Heart left ventricle (tissue), 16 donors: ENCODE measurements around the gene CEP164. TPM values are rescaled to one million over a fixed set of nuclear protein-coding genes. Genes with fewer than 3 reads are reported as not detected.

Experiments
- ATAC-seq, 4 donors: fragments of 200-7000 bp; cut with Tn5 transposase; one replicate each; pipeline ENCODE4 v1.9.1; 2020 to 2022; ENCODE audit warnings: moderate library complexity in 4 of 4, mild to moderate bottlenecking in 3 of 4, moderate number of reproducible peaks in 1 of 4
- DNase-seq, 5 donors: peaks; one replicate each; pipeline ENCODE4 v3.0.0-alpha.2; 2020
- H3K27ac ChIP-seq, 12 donors: fragments of 200-600 bp; sonication (generic) in 4 of 12; one replicate each; pipeline versions ENCODE4 v1.5.0 to v1.8.0; 2016 to 2022; ENCODE audit warnings: mild to moderate bottlenecking in 2 of 12
- H3K27me3 ChIP-seq, 9 donors: fragments of 200-600 bp; sonication (generic) in 2 of 9; one replicate each; pipeline versions ENCODE4 v1.5.1 to v1.8.0; 2016 to 2022; ENCODE audit warnings: mild to moderate bottlenecking in 3 of 9
- H3K36me3 ChIP-seq, 9 donors: fragments of 200-600 bp; sonication (generic) in 2 of 9; one replicate each; pipeline versions ENCODE4 v1.5.0 to v1.8.0; 2018 to 2022; ENCODE audit warnings: mild to moderate bottlenecking in 2 of 9
- H3K4me1 ChIP-seq, 12 donors: fragments of 200-600 bp; sonication (generic) in 4 of 12; one replicate each; pipeline versions ENCODE4 v1.5.0 to v1.8.0; 2016 to 2022; ENCODE audit warnings: mild to moderate bottlenecking in 3 of 12
- H3K4me3 ChIP-seq, 12 donors: fragments of 200-600 bp; sonication (generic) in 4 of 12; one replicate each; pipeline versions ENCODE4 v1.5.0 to v1.8.0; 2017 to 2022; ENCODE audit warnings: mild to moderate bottlenecking in 9 of 12, moderate library complexity in 4 of 12
- H3K9me3 ChIP-seq, 12 donors: fragments of 200-600 bp; sonication (generic) in 4 of 12; one replicate each; pipeline versions ENCODE4 v1.5.0 to v1.8.0; 2016 to 2022; ENCODE audit warnings: mild to moderate bottlenecking in 1 of 12
- POLR2A ChIP-seq, 2 donors: fragments of 450-650 bp; IDR thresholded peaks; one replicate each; pipeline ENCODE4 v1.6.1; 2017; ENCODE audit warnings: antibody characterized with exemption in 2 of 2, mild to moderate bottlenecking in 2 of 2, moderate library complexity in 2 of 2
- WGBS, 4 donors: extraction: QIAGEN DNeasy Blood & Tissue Kit in 2 of 4; methylation state at CpG; one replicate each; pipeline versions ENCODE4 v1.1.5 to v1.1.7; 2013 to 2018; 5-methylcytosine and 5-hydroxymethylcytosine counted together
- intact Hi-C, 10 donors: fragments of 100-400 bp; cut with DNase I; formaldehyde crosslinking; loops; one replicate each; pipeline versions ENCODE4 v1.11.1 to v1.14.2; 2022
- polyA plus RNA-seq, 2 donors: library from polyadenylated mRNA; stranded (reverse); fragments of 200-250 nt; gene quantifications; one replicate each; pipeline ENCODE4 v1.2.3, GENCODE V29; 2013
- total RNA-seq, 9 donors: library from RNA; depleted of rRNA in 2 of 9; stranded (reverse); fragments of >200 nt in 2 of 9; fragmentation: NEBNext Ultra II Directional in 3 of 9; extraction: Animal tissue kit (Norgen Biotek cat#: 25700) in 3 of 9; gene quantifications; one replicate each; pipeline versions ENCODE4 v1.1.0 to v1.2.4, GENCODE V29; 2016 to 2023
- TF ChIP-seq, protein P1 (sequence below), 12 donors: fragments of 200-600 bp; sonication (generic) in 4 of 12; IDR thresholded peaks; one replicate each; pipeline versions ENCODE4 v1.5.0 to v1.8.0; 2018 to 2022; ENCODE audit warnings: antibody characterized with exemption in 12 of 12, mild to moderate bottlenecking in 5 of 12
- donor health status: ischemic (EF 13 %, LVEDD 7.1; RV severe dilation, severe dysfunction).
- donor health status: healthy with polysubstance abuse.
- donor health status: DM: no; HTN: yes; CAD: no.
- donor health status: DM: no; HTN: no; CAD: no.
- donor health status: ischemic (EF 25% LVEDD 6.9; RV normal size, moderate dysfunction).
- donor health status: ischemic (EF 25% LVEDD 5.7; RV mildly dilated, moderate dysfunction).
- donor health status: healthy.
- donor health status: DM: yes; HTN: yes; CAD: no.
- donor health status: ischemic (EF 35%, LVEDD 5.7; RV mildly dilated, moderate dysfunction).
- donor health status: nonischemic (EF 11% LVEDD 7.7; RV severe dilation, severe dysfunction).
- donor health status: DM: yes; HTN: yes; CAD: no.
- donor health status: PGD.
- donor health status: ischemic (EF 29% LVEDD 5.4; RV normal size, mild dysfunction).
- donor health status: nonischemic (EF 23%, LVEDD 6.1; RV moderate dilation, normal function).

Gene CEP164
- total and polyA plus RNA-seq, 11 donors, result 2.6 to 15.4 (median 6.6) TPM

GRCh38 chr11:117369534-117369933 lies 41.9 kb downstream of the CEP164 start:
- 76 to 100% (median 83%) methylated on average over 1 of the region's 1 CpG for WGBS, 4 donors
- ATAC-seq, result peak in 1 of 4 donors; percentile 37

DNA sequence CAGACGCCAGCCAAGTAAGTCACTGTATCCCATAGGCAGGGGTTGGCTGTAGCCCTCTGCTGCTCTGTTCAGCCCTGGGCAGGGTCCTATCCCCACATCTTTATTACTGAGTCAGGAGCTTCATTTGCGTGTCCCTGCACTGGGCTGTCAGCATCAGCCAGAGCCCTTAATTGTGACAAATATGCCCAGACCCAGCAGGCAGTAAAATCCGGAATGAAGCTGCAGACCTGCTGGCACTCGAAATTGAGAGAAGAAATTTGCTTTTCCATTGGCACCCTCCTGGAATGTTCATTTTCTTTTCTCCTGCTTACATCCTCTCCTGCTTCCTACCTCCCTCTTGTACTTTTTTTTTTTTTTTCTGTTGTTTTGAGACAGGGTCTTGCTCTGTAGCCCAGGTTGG lies 43.8 kb downstream of the CEP164 start:
- no peak for TF ChIP-seq POLR2A (IDR thresholded peaks at IDR 0.05)
- TF ChIP-seq, protein P1, sequence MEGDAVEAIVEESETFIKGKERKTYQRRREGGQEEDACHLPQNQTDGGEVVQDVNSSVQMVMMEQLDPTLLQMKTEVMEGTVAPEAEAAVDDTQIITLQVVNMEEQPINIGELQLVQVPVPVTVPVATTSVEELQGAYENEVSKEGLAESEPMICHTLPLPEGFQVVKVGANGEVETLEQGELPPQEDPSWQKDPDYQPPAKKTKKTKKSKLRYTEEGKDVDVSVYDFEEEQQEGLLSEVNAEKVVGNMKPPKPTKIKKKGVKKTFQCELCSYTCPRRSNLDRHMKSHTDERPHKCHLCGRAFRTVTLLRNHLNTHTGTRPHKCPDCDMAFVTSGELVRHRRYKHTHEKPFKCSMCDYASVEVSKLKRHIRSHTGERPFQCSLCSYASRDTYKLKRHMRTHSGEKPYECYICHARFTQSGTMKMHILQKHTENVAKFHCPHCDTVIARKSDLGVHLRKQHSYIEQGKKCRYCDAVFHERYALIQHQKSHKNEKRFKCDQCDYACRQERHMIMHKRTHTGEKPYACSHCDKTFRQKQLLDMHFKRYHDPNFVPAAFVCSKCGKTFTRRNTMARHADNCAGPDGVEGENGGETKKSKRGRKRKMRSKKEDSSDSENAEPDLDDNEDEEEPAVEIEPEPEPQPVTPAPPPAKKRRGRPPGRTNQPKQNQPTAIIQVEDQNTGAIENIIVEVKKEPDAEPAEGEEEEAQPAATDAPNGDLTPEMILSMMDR (IDR thresholded peaks at IDR 0.05), result no peak
- Histone ChIP-seq H3K27me3 (no peaks in the 10 kb centered on the region), H3K36me3 (peaks cover 0 to 73% (median 61%) of the 10 kb centered on the region in 9 donors), H3K4me1 (peaks cover 0 to 12% (median 0%) of the 10 kb centered on the region in 12 donors), H3K4me3 (no peak overlapping the region), H3K27ac (no peak overlapping the region), H3K9me3 (no peaks in the 10 kb centered on the region)
- WGBS, 4 donors, result 89 to 97% (median 94%) methylated on average over 4 of the region's 4 CpGs
- no peak for ATAC-seq
- no peak for DNase-seq
- intact Hi-C loops, result no loop called here

More at GRCh38 chr11:117369534-117369933, 41.9 kb downstream of the CEP164 start:
- H3K36me3 ChIP-seq, result peaks cover 0 to 73% (median 60%) of the 10 kb centered on the region in 9 donors
- intact Hi-C loops, result no loop called here
- no peak for TF ChIP-seq POLR2A (IDR thresholded peaks at IDR 0.05)
- TF ChIP-seq, protein P1 (IDR thresholded peaks at IDR 0.05), result no peak
- no peaks in the 10 kb centered on the region for H3K9me3 ChIP-seq
- no peaks in the 10 kb centered on the region for H3K27me3 ChIP-seq
- peaks cover 0 to 11% (median 0%) of the 10 kb centered on the region in 12 donors for H3K4me1 ChIP-seq
- H3K27ac ChIP-seq, result peak overlapping the region in 2 of 12 donors; percentile 24 to 41
- DNase-seq, result no peak
- H3K4me3 ChIP-seq, result no peak overlapping the region

GRCh38 chr11:117374316-117375055 lies 46.8 kb downstream of the CEP164 start:
- Histone ChIP-seq H3K36me3 (peaks cover 0 to 74% (median 49%) of the 10 kb centered on the region in 9 donors), H3K4me3 (no peak overlapping the region), H3K27me3 (no peaks in the 10 kb centered on the region), H3K27ac (no peak overlapping the region), H3K9me3 (no peaks in the 10 kb centered on the region), H3K4me1 (peaks cover 0 to 22% (median 11%) of the 10 kb centered on the region in 12 donors)
- DNase-seq (no peak), ATAC-seq (no peak)
- intact Hi-C loops, result no loop called here
- TF ChIP-seq, protein P1 (IDR thresholded peaks at IDR 0.05), result no peak
- TF ChIP-seq POLR2A (IDR thresholded peaks at IDR 0.05), result no peak
- 96 to 97% (median 96%) methylated on average over 8 of the region's 8 CpGs for WGBS, 4 donors

- H3K4me3 ChIP-seq, result no peak overlapping the region
- no peaks in the 10 kb centered on the region for H3K27me3 ChIP-seq
- DNase-seq (no peak), ATAC-seq (no peak)
- peaks cover 0 to 30% (median 12%) of the 10 kb centered on the region in 12 donors for H3K4me1 ChIP-seq
- peaks cover 0 to 86% (median 55%) of the 10 kb centered on the region in 9 donors for H3K36me3 ChIP-seq
- WGBS, 4 donors, result 94 to 96% (median 95%) methylated on average over 5 of the region's 5 CpGs
- TF ChIP-seq, protein P1 (IDR thresholded peaks at IDR 0.05), result no peak
- no peak for TF ChIP-seq POLR2A (IDR thresholded peaks at IDR 0.05)
- no peak overlapping the region for H3K27ac ChIP-seq
- no peaks in the 10 kb centered on the region for H3K9me3 ChIP-seq
- intact Hi-C loops, result no loop called here
These were observed 48.3 kb downstream of the CEP164 start for GRCh38 chr11:117375960-117376359.
